Smooth muscle cell (in vitro differentiated cells): ENCODE measurements around the gene CHURC1. TPM values are rescaled to one million over a fixed set of nuclear protein-coding genes. Genes with fewer than 3 reads are reported as not detected.

Source experiments
- DNase-seq: peaks from one replicate; lab custom pipeline; 2025; ENCODE audit not compliant: unreplicated experiment; lab: John Stamatoyannopoulos, UW
- H2AFZ ChIP-seq: fragments of 200-600 bp; sonication (generic); 2 replicates; pipeline ENCODE4 v1.6.0; 2016; ENCODE audit warnings: antibody characterized with exemption, low read depth, mild to moderate bottlenecking
- H3F3A ChIP-seq: fragments of 200-600 bp; sonication (generic); 2 replicates; pipeline ENCODE4 v1.6.0; 2017; ENCODE audit warnings: antibody characterized with exemption, low read depth
- H3K27ac ChIP-seq: fragments of 200-600 bp; sonication (generic); 2 replicates; pipeline ENCODE4 v1.5.1; 2016; ENCODE audit warnings: low read depth, mild to moderate bottlenecking
- H3K27me3 ChIP-seq: fragments of 200-600 bp; sonication (generic); 2 replicates; pipeline ENCODE4 v1.6.1; 2016; ENCODE audit warnings: low read depth, mild to moderate bottlenecking
- H3K36me3 ChIP-seq: fragments of 200-600 bp; sonication (generic); 2 replicates; pipeline ENCODE4 v1.5.1; 2016; ENCODE audit warnings: low read depth
- H3K4me1 ChIP-seq: fragments of 200-600 bp; sonication (generic); 2 replicates; pipeline ENCODE4 v1.5.1; 2016; ENCODE audit warnings: low read depth
- H3K4me2 ChIP-seq: fragments of 200-600 bp; sonication (generic); 2 replicates; pipeline ENCODE4 v1.6.0; 2016; ENCODE audit warnings: mild to moderate bottlenecking
- H3K4me3 ChIP-seq: fragments of 200-600 bp; sonication (generic); 2 replicates; pipeline ENCODE4 v1.5.1; 2016; ENCODE audit warnings: mild to moderate bottlenecking
- H3K79me2 ChIP-seq: fragments of 200-600 bp; sonication (generic); 2 replicates; pipeline ENCODE4 v1.6.0; 2016; ENCODE audit warnings: low read depth, mild to moderate bottlenecking
- H3K9ac ChIP-seq: fragments of 200-600 bp; sonication (generic); 2 replicates; pipeline ENCODE4 v1.6.0; 2016; ENCODE audit warnings: low read depth
- H3K9me3 ChIP-seq: fragments of 200-600 bp; sonication (generic); replicated peaks from 2 replicates; pipeline ENCODE4 v1.5.1; 2016; ENCODE audit warnings: low read depth
- H4K20me1 ChIP-seq: fragments of 200-600 bp; sonication (generic); 2 replicates; pipeline ENCODE4 v1.6.0; 2016; ENCODE audit warnings: low read depth
- WGBS: methylation state at CpG from one replicate; pipeline ENCODE4 v1.1.7; 2016; ENCODE audit warnings: low lambda C conversion rate; 5-methylcytosine and 5-hydroxymethylcytosine counted together
- polyA plus RNA-seq: library from polyadenylated mRNA; unstranded; fragments of >200 nt; fragmentation: Nextera tagmentation; extraction: Ambion mirVana; gene quantifications from 2 replicates; pipeline ENCODE4 v1.2.1, GENCODE V29; 2016
- total RNA-seq: library from RNA; depleted of rRNA; stranded (reverse); fragments of >200 nt; gene quantifications from 2 replicates; pipeline ENCODE4 v1.2.3, GENCODE V29; 2014
- TF ChIP-seq, protein P1 (sequence below): fragments of 200-600 bp; sonication (generic); IDR thresholded peaks from 2 replicates; pipeline ENCODE4 v1.5.1; 2017; ENCODE audit warnings: borderline replicate concordance, mild to moderate bottlenecking, antibody characterized with exemption; ENCODE audit not compliant: insufficient read depth, poor library complexity, severe bottlenecking

CHURC1 gene
- total and polyA plus RNA-seq, 2 experiments from 2014 or later: 48.8 to 102 TPM

GRCh38 chr14:64953661-64954060 lies 39.4 kb downstream of the CHURC1 start:
- no peak for DNase-seq
- no peaks in the 10 kb centered on the region for H3K36me3 ChIP-seq
- H3K27me3 ChIP-seq: no peaks in the 10 kb centered on the region
- no peak overlapping the region for H2AFZ ChIP-seq
- H3K4me3 ChIP-seq: no peak overlapping the region
- H3K9ac ChIP-seq: no peak overlapping the region
- TF ChIP-seq, protein P1, sequence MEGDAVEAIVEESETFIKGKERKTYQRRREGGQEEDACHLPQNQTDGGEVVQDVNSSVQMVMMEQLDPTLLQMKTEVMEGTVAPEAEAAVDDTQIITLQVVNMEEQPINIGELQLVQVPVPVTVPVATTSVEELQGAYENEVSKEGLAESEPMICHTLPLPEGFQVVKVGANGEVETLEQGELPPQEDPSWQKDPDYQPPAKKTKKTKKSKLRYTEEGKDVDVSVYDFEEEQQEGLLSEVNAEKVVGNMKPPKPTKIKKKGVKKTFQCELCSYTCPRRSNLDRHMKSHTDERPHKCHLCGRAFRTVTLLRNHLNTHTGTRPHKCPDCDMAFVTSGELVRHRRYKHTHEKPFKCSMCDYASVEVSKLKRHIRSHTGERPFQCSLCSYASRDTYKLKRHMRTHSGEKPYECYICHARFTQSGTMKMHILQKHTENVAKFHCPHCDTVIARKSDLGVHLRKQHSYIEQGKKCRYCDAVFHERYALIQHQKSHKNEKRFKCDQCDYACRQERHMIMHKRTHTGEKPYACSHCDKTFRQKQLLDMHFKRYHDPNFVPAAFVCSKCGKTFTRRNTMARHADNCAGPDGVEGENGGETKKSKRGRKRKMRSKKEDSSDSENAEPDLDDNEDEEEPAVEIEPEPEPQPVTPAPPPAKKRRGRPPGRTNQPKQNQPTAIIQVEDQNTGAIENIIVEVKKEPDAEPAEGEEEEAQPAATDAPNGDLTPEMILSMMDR: no peak
- H3K79me2 ChIP-seq: no peaks in the 10 kb centered on the region
- no peaks in the 10 kb centered on the region for H3F3A ChIP-seq
- H4K20me1 ChIP-seq: peaks cover 8% of the 10 kb centered on the region
- no peaks in the 10 kb centered on the region for H3K9me3 ChIP-seq
- H3K4me1 ChIP-seq: no peaks in the 10 kb centered on the region
- no peak overlapping the region for H3K27ac ChIP-seq
- 91% methylated on average over 6 of the region's 6 CpGs for WGBS
- no peak overlapping the region for H3K4me2 ChIP-seq

DNA sequence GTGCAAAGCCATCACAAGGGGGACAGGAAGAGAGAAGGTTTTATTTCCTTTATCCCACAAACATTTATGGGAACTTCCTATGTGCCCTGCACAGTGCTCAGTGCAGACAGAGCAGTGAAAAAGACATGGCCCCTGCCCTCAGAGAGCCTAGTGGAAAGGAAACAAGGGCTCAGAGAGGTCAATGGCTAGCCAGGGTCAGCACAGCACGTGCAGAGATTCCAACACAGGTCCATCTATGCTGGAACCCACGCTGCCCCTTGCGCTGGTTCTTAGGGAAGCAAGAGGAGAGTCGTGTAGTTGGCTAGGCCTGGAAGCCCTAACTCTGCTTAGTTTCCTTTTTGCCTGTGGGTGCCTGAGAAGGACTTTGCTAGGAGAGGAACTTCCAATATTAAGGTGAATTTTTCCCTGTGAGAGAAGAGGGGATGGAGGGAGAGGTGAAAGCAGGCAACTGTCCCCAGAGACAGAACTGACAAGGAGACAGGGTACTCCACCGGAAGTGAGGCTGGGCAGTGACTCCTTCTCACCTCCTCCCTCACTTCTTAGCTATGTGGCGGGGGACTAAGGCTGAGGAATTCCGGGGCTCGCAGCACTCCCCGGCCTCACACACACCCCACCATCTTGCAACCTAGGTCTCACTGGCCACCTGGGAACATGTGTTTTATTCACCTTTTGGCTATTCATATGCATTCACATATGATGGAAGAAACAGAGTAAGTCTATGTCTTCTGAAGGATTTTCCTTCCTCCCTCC lies 40.4 kb downstream of the CHURC1 start:
- Histone ChIP-seq H4K20me1 (peaks cover 8% of the 10 kb centered on the region), H3K9me3 (no peaks in the 10 kb centered on the region), H3K79me2 (no peaks in the 10 kb centered on the region), H3F3A (no peaks in the 10 kb centered on the region), H2AFZ (no peak overlapping the region), H3K36me3 (no peaks in the 10 kb centered on the region), H3K27me3 (no peaks in the 10 kb centered on the region), H3K4me3 (no peak overlapping the region), H3K27ac (no peak overlapping the region), H3K9ac (no peak overlapping the region), H3K4me1 (no peaks in the 10 kb centered on the region), H3K4me2 (no peak overlapping the region)
- TF ChIP-seq, protein P1: no peak
- DNase-seq: no peak
- WGBS: 90% methylated on average over 9 of the region's 9 CpGs

DNA sequence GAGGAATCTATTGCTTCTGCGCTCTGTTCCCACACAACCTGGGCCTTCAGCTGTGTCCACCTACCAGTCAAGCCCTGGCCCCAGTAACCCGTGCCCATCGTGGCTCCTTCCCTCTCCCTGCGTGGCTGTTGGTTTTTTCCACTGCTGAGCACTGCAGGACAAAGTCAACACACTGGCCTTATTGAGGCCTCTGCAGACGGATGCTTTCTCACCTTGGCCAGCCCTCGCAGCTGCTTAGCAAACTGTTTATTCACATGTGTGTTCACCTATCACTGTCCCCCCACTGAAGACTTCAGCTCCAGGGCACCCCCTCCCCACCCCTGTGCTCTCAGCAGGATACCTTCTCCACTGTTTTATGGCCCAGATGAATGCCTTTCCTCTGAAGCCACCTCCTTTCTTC lies 41.0 kb downstream of the CHURC1 start:
- WGBS: 81% methylated on average over 6 of the region's 6 CpGs
- Histone ChIP-seq H2AFZ (no peak overlapping the region), H3K4me2 (no peak overlapping the region), H3F3A (no peaks in the 10 kb centered on the region), H3K4me3 (no peak overlapping the region), H3K27me3 (no peaks in the 10 kb centered on the region), H3K27ac (no peak overlapping the region), H3K79me2 (no peaks in the 10 kb centered on the region), H3K9ac (no peak overlapping the region), H3K9me3 (no peaks in the 10 kb centered on the region), H3K4me1 (no peaks in the 10 kb centered on the region), H4K20me1 (peaks cover 11% of the 10 kb centered on the region), H3K36me3 (no peaks in the 10 kb centered on the region)
- TF ChIP-seq, protein P1: no peak
- DNase-seq: no peak
